Ovary (tissue), 9 donors: ENCODE data around the gene CPNE4. TPM values are rescaled to one million over a fixed set of nuclear protein-coding genes. Genes with fewer than 3 reads are reported as not detected.

Source experiments
- DNase-seq, 5 donors: peaks; one replicate each; pipeline ENCODE4 v3.0.0-alpha.2; 2019 to 2020
- H3K27ac ChIP-seq, 2 donors: fragments of 200-600 bp; one replicate each; pipeline versions ENCODE4 v1.5.1 to v1.8.0; 2019 to 2022
- H3K27me3 ChIP-seq: fragments of 200-600 bp; one replicate; pipeline ENCODE4 v1.8.0; 2022
- H3K36me3 ChIP-seq: fragments of 200-600 bp; sonication (generic); one replicate; pipeline ENCODE4 v1.5.1; 2019
- H3K4me1 ChIP-seq: one replicate; pipeline ENCODE4 v1.8.1; 2013; ENCODE audit warnings: mild to moderate bottlenecking, moderate library complexity; ENCODE audit not compliant: insufficient read depth
- H3K4me3 ChIP-seq: fragments of 200-600 bp; sonication (generic); one replicate; pipeline ENCODE4 v1.5.1; 2017
- H3K9me3 ChIP-seq, 2 donors: fragments of 200-600 bp in 1 of 2; sonication (generic) in 1 of 2; one replicate each; pipeline versions ENCODE4 v1.5.1 to v1.8.1; 2013 to 2019; ENCODE audit warnings: mild to moderate bottlenecking in 1 of 2, moderate library complexity in 1 of 2
- CTCF ChIP-seq, 3 donors: fragments of 450-650 bp in 2 of 3; fragments of 200-600 bp in 1 of 3; IDR thresholded peaks; one replicate each; pipeline versions ENCODE4 v1.5.1 to v1.8.0; 2016 to 2022; ENCODE audit warnings: antibody characterized with exemption in 3 of 3, mild to moderate bottlenecking in 1 of 3
- EP300 ChIP-seq: sonication (generic); formaldehyde crosslinking; IDR thresholded peaks from one replicate; pipeline ENCODE4 v1.6.1; 2017; ENCODE audit warnings: antibody characterized with exemption
- POLR2A ChIP-seq: fragments of 450-650 bp; IDR thresholded peaks from one replicate; pipeline ENCODE4 v1.6.1; 2017; ENCODE audit warnings: antibody characterized with exemption, mild to moderate bottlenecking, moderate library complexity
- WGBS, 3 donors: extraction: QIAGEN DNeasy Blood & Tissue Kit in 1 of 3; methylation state at CpG; one replicate each; pipeline versions ENCODE4 v1.1.5 to v1.1.7; 2013 to 2017; 5-methylcytosine and 5-hydroxymethylcytosine counted together
- intact Hi-C, 4 donors: fragments of 100-400 bp; cut with DNase I; formaldehyde crosslinking; loops; one replicate each; pipeline versions ENCODE4 v1.11.0 to v1.15.1; 2022 to 2023
- polyA plus RNA-seq, 2 donors: library from polyadenylated mRNA; stranded (reverse); fragments of 200-250 nt in 1 of 2; fragments of 350-450 nt in 1 of 2; fragmentation: Illumina TruSeq in 1 of 2; extraction: RNeasy Lipid Tissue Mini Kit (QIAGEN cat#74804) in 1 of 2; gene quantifications; one replicate each; pipeline ENCODE4 v1.2.3, GENCODE V29; 2013 to 2014
- total RNA-seq, 7 donors: library from RNA; depleted of rRNA in 2 of 7; stranded (reverse); fragments of >200 nt in 2 of 7; fragmentation: NEBNext Ultra II Directional in 3 of 7; extraction: Animal tissue kit (Norgen Biotek cat#: 25700) in 3 of 7; gene quantifications; one replicate each; pipeline versions ENCODE4 v1.1.0 to v1.2.4, GENCODE V29; 2016 to 2023
- donor health status: DM: no; HTN: no; CAD: no; lungs with moderate emphysema.
- donor health status: DM: no; HTN: no; CAD: no.
- donor health status: Bipolar disorder and iron deficiency.
- donor health status: DM: yes; HTN: yes; CAD: no.
- donor health status: DM: no; HTN: no; CAD: no.
- donor health status: DM: yes; HTN: yes; CAD: no.

CPNE4 gene
- total and polyA plus RNA-seq, 9 donors = 0.11 to 0.27 (median 0.13) TPM; not detected in 6

- no peak for DNase-seq
- WGBS, 3 donors = 91 to 100% (median 93%) methylated on average over 1 of the region's 1 CpG
- TF ChIP-seq EP300 (no peak), POLR2A (no peak), CTCF (IDR thresholded peaks at IDR 0.05) (no peak)
These were observed 495.8 kb downstream of the CPNE4 start for GRCh38 chr3:131538968-131539367.

GRCh38 chr3:131537531-131537930 lies 497.3 kb downstream of the CPNE4 start:
- Histone ChIP-seq H3K4me1 (no peaks in the 10 kb centered on the region), H3K4me3 (no peak overlapping the region), H3K9me3 (no peaks in the 10 kb centered on the region), H3K36me3 (no peaks in the 10 kb centered on the region), H3K27me3 (no peaks in the 10 kb centered on the region), H3K27ac (no peak overlapping the region)
- intact Hi-C loops = no loop called here
- 89 to 95% (median 92%) methylated on average over 3 of the region's 3 CpGs for WGBS, 3 donors
- DNase-seq = no peak
- no peak for TF ChIP-seq CTCF (IDR thresholded peaks at IDR 0.05)
- no peak for TF ChIP-seq EP300
- TF ChIP-seq POLR2A = no peak

More at GRCh38 chr3:131538968-131539367, 495.8 kb downstream of the CPNE4 start:
- intact Hi-C loops = no loop called here
- no peaks in the 10 kb centered on the region for H3K27me3 ChIP-seq
- no peak overlapping the region for H3K27ac ChIP-seq
- H3K36me3 ChIP-seq = no peaks in the 10 kb centered on the region
- H3K9me3 ChIP-seq = no peaks in the 10 kb centered on the region
- peaks cover 1% of the 10 kb centered on the region for H3K4me1 ChIP-seq
- H3K4me3 ChIP-seq = no peak overlapping the region

- DNase-seq = no peak
- TF ChIP-seq CTCF (IDR thresholded peaks at IDR 0.05) (no peak), EP300 (no peak), POLR2A (no peak)
- intact Hi-C loops = no loop called here
These were observed 499.2 kb downstream of the CPNE4 start for GRCh38 chr3:131535596-131535995.

GRCh38 chr3:131535131-131535530 lies 499.7 kb downstream of the CPNE4 start:
- Histone ChIP-seq H3K4me1 (no peaks in the 10 kb centered on the region), H3K4me3 (no peak overlapping the region), H3K9me3 (no peaks in the 10 kb centered on the region), H3K27ac (no peak overlapping the region), H3K36me3 (no peaks in the 10 kb centered on the region), H3K27me3 (no peaks in the 10 kb centered on the region)
- no peak for DNase-seq
- TF ChIP-seq EP300 (no peak), CTCF (IDR thresholded peaks at IDR 0.05) (no peak), POLR2A (no peak)
- intact Hi-C loops = no loop called here
- whole genome bisulfite sequencing, 3 donors = 76 to 78% (median 78%) methylated on average over 3 of the region's 3 CpGs

More at GRCh38 chr3:131535596-131535995, 499.2 kb downstream of the CPNE4 start:
- no peaks in the 10 kb centered on the region for H3K27me3 ChIP-seq
- H3K4me3 ChIP-seq = no peak overlapping the region
- H3K27ac ChIP-seq = no peak overlapping the region
- 69 to 82% (median 74%) methylated on average over 2 of the region's 2 CpGs for WGBS, 3 donors
- H3K36me3 ChIP-seq = no peaks in the 10 kb centered on the region
- no peaks in the 10 kb centered on the region for H3K9me3 ChIP-seq
- H3K4me1 ChIP-seq = no peaks in the 10 kb centered on the region

GRCh38 chr3:131532645-131533044 lies 502.2 kb downstream of the CPNE4 start:
- H3K27me3 ChIP-seq = no peaks in the 10 kb centered on the region

More at GRCh38 chr3:131532645-131533044, 502.2 kb downstream of the CPNE4 start:
- DNase-seq = no peak
- no peaks in the 10 kb centered on the region for H3K9me3 ChIP-seq
- intact Hi-C loops = no loop called here
- no peak overlapping the region for H3K4me3 ChIP-seq
- no peak overlapping the region for H3K27ac ChIP-seq
- no peaks in the 10 kb centered on the region for H3K4me1 ChIP-seq
- TF ChIP-seq EP300 = no peak
- TF ChIP-seq POLR2A = no peak
- no peak for TF ChIP-seq CTCF (IDR thresholded peaks at IDR 0.05)
- no peaks in the 10 kb centered on the region for H3K36me3 ChIP-seq
